Measurements from ENCODE around the gene LMO1.

GRCh38 chr11:8196749-8197148 lies 66.9 kb downstream of the LMO1 start:
- TF ChIP-seq CTCF (IDR thresholded peaks at IDR 0.05; ENCODE audit: poor library complexity) (no peak), EZH2phosphoT487 (IDR thresholded peaks at IDR 0.05; ENCODE audit: low read depth, severe bottlenecking, unreplicated experiment) (no peak)
